ENCODE results near the gene SH3BP5.
"Not testable (repeated sequence)": the region's sequence is repeated elsewhere in the genome, so short reads cannot be mapped to it uniquely, and the experiment has no call there.

SH3BP5 gene, protein sequence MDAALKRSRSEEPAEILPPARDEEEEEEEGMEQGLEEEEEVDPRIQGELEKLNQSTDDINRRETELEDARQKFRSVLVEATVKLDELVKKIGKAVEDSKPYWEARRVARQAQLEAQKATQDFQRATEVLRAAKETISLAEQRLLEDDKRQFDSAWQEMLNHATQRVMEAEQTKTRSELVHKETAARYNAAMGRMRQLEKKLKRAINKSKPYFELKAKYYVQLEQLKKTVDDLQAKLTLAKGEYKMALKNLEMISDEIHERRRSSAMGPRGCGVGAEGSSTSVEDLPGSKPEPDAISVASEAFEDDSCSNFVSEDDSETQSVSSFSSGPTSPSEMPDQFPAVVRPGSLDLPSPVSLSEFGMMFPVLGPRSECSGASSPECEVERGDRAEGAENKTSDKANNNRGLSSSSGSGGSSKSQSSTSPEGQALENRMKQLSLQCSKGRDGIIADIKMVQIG

DNA sequence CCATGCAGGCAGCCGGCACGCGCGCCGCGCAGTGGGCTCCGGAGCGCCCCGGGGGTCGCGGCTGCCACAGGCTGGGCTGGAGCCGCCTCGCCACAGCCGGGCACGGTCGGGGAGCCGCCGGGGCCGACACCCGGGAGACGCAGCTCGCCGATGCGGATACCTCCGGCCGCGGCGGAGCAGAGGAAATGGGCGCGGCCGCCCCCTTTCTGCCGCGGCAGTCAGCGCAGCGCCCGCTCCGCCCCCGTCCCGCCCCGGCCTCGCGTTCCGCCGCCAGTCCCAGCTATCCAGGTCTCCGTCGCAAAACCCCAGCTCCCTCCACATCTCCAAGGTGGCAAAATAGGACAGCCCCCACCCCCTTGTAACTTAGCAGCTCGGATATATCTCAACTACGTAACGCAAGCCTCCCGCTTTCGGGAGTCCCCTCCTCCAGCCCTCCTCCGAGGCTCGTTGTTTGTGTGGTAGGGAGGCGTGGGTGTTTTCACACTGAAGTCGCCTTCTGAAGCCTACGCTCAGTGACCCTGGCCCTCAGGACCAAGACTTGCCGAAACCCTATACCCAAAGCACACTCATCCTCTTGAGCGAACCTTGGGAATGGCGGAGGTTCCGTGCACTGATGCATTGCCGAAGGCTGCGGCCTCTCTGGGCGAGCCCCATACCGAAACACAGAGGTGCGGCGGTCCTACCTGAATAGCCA lies at the start of gene SH3BP5:
TSS of gene SH3BP5 (minus strand) at position 182 of the 694 bp plus-strand sequence. CDS start at position 4, 178 bp downstream.
- peak; percentile 54 for DNase-seq (ENCODE audit: low spot score)

DNA sequence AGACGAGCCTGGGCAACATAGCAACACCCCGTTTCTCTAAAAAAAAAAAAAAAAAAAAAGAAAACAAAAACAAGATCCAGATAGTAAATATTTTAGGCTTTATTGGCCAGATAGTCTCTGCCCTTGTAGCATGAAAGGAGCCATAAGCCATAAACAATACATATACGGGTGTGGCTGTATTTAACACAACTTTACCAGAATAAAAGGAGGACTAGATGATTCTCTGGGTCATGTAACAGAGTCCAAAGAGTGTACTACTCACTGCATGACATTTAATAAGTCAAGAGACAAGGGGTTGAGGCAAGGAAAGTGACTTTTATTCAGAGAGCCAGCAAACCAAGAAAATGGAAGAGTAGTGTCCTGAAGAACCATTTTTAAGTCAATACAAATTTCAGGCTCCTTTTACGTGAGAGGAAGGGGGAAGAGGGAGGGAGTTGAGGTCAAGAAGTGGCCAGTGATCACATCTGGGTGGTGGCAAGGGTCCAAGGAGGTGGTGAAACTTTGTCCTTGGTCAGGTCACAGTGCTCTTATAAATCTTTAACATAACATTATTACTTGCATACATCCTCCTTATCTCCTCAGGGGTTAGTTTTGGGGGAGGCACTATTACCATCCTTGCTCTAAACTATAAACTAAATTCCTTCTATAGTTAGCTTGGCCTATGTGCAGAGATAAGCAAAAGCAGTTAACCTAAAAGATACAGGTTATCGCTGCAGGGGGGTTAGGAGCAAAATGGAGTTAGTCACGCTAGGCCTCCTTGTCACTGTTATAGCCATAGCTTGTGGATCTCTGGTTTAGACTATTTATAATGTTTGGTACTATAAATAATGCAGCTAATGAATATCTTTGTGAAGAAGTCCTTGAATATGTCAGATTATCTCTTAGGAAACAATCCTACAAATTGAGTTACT lies 48.8 kb upstream of the SH3BP5 start:
- no peak for DNase-seq (ENCODE audit: low spot score)

DNA sequence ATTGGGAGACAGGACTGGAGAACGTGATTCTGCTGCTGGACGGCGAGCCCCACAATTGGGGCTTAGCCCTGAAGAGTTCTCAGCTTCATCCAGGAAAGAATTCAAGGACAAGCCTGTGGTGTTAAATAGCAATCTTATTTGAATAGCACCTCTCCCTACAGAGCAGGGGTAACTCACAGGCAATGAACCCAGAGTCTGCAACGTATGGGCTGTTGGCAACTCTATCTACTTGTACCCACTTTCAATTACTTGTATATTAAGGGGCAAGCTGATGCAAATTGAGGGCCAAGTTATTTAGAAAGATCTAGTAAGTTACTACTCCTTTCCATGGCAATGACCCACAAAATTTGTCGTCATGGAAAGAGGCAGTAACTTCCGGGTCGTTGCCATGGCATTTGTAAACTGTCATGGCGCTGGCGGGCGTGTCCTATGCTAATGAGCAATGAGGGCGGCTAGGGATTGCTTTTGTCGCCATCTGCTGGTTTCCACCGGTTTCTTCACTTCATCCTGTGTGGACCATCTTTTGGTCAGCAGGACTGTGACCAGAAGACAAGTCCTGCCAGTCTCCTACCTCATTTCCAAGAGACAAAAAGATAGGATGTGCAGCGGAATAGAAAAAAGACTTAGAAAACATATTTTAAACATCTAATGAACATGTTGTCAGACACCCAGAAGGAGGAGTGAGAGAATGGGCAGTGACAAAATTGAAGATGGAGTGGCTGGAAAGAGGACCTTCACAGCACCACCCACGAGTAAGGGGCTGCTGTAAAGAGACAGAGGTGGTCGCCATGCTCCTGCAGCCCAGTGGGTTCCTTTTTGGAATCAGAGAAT lies 45.8 kb upstream of the SH3BP5 start:
- peak; percentile 95 for DNase-seq (ENCODE audit: low spot score)

- no peak for DNase-seq (ENCODE audit: low spot score)
Observed at GRCh38 chr3:15375461-15376000, 43.1 kb upstream of the SH3BP5 start.

DNA sequence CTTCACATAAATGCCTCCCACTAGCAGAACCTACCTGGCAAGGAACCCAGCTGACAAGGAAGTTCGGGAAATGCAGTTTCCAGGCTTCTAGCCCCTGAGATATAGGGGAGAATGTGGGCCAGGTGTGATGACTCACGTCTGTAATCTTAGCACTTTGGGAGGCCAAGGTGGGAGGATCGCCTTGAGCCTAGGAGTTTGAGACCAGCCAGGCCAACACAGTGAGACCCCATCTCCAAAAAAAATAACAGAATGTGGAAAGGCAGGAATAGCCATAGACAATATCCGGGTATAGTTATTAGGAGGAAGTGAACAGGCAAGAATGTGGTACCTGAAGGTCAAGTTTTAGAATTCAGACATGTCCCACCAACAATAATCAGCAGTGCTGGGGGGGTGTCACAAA lies 40.5 kb upstream of the SH3BP5 start:
- no peak for DNase-seq (ENCODE audit: low spot score)

DNA sequence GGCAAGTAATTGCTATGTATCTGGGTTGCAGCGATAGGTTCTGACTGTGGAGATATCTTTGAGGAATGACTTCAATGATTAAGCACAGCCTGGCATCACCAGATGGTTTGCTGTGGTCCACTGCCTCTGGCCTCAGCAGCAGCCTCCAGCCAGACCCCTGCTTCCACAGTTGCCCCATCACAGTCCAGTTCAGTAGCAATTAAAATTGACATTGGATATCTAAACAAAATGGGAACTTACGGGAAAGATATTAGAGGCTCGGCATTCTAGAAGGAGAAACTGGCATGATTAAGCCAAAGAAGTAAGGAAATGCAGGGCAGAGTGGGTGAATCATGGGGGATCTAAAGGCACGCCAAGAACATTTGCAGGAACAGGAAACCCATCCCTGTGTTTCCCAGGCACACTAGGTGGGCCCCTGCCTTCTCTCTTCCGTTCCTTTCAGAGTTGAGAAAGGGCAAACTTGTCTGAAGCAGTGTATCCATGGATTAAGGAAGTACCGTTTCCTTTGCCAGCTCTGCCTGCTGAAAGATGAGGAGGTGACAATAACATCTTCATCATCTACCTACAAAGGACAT lies 36.3 kb upstream of the SH3BP5 start:
- no peak for DNase-seq (ENCODE audit: low spot score)

DNA sequence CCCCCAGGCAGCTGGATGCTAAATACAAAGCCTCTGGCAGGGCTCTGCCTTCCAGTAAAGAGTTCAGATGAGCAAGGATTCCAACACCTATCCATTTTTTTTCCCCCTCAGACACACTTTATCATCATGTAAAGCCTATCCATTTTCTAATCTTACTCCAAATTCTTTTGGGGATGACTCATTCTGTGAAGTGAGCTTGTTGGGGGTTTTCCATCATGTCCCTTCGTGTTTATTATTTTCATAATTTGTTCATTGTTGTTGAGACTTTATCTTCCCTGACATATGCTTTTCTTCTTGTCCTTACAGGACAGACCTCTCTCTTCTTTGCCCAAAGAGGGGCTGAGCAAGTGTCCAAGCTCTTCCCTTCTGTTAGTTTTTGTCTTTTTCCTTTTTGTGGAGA lies 34.7 kb upstream of the SH3BP5 start:
- no peak for DNase-seq (ENCODE audit: low spot score)

- DNase-seq (ENCODE audit: low spot score) = not testable (repeated sequence)
Observed at GRCh38 chr3:15364078-15364477, 31.7 kb upstream of the SH3BP5 start.

DNA sequence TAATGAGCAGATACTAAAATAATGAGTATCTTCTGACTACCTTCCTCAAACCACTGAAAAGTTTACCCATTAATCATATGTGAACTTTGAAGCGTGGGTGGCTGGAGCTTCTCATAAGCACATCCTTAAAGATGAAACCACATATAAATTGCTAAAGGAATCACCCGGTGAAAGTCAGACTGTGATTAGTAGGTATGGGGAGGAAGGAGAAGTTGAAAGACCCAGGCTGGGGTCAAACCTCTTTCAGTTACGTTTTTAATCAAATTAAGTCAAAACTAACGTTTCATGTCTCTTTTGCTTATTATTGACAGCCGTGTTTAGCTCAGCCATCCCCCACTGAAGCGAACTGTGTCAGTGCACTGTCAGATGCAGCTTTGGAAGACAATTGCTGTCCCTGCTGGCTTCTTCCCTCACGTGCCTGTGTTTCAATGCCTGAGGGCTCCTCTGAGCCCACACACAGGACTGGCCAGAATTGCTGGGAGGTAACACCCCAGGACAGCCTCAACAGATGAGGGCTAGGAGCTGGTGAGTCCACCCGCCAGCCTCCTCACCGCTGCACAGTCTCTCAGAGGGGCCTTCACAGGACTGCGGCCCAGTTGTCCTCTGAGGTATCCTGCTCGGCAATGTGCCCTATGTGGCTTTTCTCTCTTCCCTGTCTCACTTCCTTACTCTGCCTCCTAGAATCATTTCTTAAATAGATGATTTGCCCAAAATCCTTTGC lies 29.3 kb upstream of the SH3BP5 start:
- DNase-seq (ENCODE audit: low spot score) = no peak

DNA sequence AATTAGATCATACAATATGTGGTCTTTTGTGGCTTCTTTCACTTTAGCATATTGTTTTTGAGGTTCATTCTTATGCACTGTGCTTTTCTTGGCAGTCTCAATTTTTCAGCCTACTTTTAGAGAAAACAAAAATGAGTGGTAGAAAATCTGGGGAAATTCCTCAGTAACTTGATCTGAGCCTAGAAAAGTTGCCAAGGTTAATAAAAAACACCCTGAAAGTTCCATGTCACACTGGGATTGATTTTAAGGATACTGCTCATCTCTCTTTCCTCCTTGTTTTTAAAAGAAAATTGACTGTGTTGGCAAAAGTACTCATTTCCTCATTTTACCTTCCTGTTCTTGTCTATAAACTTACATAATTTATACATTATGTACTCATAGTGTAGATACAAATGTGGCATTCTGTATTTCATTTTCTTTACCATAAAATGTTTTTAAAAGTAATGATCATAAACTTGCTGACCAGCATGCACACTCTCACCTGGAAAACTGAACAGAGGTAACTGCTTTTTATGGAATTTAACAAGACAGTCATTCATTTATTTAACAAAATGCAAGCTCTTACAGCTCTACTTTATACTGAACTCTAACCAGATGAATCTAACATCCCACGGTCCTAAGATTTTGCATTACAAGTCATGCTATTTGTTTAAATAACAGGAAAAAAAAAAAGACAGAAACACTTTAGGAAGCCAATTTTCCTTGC lies 28.6 kb upstream of the SH3BP5 start:
- DNase-seq (ENCODE audit: low spot score) = no peak

DNA sequence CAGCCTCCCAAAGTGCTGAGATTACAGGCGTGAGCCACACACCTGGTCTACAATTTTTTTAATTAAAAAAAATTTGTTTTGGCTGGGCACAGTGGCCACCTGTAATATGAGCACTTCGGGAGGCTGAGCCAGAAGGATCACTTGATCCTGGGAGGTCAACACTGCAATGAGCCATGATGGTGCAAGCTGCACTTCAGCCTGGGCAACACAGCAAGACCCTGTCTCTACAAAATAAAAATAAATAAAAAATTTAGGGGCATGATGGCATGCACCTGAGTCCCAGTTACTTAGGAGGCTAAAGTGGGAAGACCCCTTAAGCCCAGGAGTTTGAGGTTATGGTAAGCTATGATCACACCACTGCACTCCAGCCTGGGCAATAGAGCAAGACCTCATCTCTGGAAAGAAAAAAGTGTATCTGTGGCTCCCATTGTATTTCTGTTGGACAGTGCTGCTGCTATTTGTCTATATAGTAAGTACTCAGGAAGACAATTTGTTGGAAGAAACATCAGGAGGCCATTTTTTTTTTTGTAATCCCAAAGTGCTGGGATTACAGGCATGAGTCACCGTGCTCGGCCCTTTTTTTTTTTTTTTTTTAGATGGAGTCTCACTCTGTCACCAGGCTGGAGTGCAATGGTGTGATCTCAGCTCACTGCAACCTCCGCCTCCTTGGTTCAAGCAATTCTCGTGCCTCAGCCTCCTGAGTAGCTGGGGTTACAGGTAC lies 27.5 kb upstream of the SH3BP5 start:
- no peak for DNase-seq (ENCODE audit: low spot score)

GRCh38 chr3:15356651-15357061 lies 24.3 kb upstream of the SH3BP5 start:
- not testable (repeated sequence) for DNase-seq (ENCODE audit: low spot score)

GRCh38 chr3:15356176-15356575 lies 23.8 kb upstream of the SH3BP5 start:
- no peak for DNase-seq (ENCODE audit: low spot score)

GRCh38 chr3:15355086-15355485 lies 22.7 kb upstream of the SH3BP5 start:
- DNase-seq (ENCODE audit: low spot score) = no peak

DNA sequence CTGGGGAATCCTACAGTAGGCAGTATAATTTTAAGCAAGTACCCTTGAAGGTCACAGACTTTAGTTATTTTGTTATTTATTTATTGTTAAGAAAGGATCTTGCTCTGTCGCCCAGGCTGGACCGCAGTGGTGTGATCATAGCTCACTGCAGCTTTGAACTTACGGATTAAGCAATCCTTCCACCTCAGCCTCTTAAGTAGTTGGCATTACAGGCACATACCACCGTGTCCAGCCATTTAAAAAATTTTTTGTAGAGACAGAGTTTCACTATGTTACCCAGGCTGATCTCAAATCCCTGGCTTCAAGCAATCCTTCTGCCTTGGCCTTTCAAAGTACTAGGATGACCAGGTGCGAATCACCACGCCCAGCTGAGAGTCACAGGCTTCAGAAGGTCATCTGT lies 22.1 kb upstream of the SH3BP5 start:
- DNase-seq (ENCODE audit: low spot score) = no peak

GRCh38 chr3:15350141-15350540 lies 17.8 kb upstream of the SH3BP5 start:
- DNase-seq (ENCODE audit: low spot score) = no peak

DNA sequence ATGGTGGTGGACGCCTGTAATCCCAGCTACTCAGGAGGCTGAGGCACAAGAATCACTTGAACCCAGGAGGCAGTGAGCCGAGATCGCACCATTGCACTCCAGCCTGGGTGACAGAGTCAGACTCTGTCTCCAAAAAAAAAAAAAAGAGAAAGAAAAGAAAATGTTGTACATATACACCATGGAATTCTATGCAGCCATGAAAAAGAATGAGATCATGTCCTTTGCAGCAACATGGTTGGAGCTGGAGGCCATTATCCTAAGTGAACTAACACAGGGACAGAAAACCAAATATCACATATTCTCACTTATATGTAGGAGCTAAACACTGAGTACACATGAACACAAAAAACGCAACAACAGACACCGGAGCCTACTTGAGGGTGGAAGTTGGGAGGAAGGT lies 17.1 kb upstream of the SH3BP5 start:
- DNase-seq (ENCODE audit: low spot score) = not testable (repeated sequence)

- DNase-seq (ENCODE audit: low spot score) = no peak
Observed at GRCh38 chr3:15348246-15348645, 15.9 kb upstream of the SH3BP5 start.

GRCh38 chr3:15347737-15348110 lies 15.3 kb upstream of the SH3BP5 start:
- no peak for DNase-seq (ENCODE audit: low spot score)

Measured in hematopoietic multipotent progenitor cell treated with erythropoietin and hydrocortisone succinate and interleukin-3 and kit ligand, for 15 days (in vitro differentiated cells).